ENCODE results near the gene MIA3.

DNA sequence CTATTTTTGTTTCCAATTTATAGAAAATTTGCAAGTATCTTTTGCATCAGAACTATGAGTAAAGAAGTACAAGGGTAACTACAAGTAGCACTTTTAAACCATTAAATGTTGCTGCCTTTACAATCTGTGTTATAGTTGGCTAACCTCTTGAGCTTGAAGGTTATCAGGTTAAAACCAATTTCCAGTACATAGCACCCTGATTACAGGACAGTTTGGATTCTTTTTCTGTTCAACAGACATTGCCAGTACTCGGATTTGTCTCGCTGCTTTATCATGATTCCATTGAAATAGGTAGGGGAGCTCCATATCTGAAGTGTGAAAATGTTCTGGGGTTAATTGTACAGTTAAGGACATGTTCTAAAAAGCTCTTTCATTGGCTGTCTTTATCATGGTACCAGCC lies 40.0 kb downstream of the MIA3 start:
- TF ChIP-seq, protein P1, sequence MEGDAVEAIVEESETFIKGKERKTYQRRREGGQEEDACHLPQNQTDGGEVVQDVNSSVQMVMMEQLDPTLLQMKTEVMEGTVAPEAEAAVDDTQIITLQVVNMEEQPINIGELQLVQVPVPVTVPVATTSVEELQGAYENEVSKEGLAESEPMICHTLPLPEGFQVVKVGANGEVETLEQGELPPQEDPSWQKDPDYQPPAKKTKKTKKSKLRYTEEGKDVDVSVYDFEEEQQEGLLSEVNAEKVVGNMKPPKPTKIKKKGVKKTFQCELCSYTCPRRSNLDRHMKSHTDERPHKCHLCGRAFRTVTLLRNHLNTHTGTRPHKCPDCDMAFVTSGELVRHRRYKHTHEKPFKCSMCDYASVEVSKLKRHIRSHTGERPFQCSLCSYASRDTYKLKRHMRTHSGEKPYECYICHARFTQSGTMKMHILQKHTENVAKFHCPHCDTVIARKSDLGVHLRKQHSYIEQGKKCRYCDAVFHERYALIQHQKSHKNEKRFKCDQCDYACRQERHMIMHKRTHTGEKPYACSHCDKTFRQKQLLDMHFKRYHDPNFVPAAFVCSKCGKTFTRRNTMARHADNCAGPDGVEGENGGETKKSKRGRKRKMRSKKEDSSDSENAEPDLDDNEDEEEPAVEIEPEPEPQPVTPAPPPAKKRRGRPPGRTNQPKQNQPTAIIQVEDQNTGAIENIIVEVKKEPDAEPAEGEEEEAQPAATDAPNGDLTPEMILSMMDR (IDR thresholded peaks at IDR 0.05), result no peak
- no peak for TF ChIP-seq POLR2A (IDR thresholded peaks at IDR 0.05)
